ENCODE data around the gene CRYZL1. TPM values are rescaled to one million over a fixed set of nuclear protein-coding genes. Genes with fewer than 3 reads are reported as not detected.

Gene CRYZL1
- total RNA-seq, 1 experiment from 2014 or later: 43.0 TPM

GRCh38 chr21:33549848-33550771 is 91.4 kb downstream of the CRYZL1 start:
- Histone ChIP-seq H3K9me2 (ENCODE audit: insufficient read depth) (no peaks in the 10 kb centered on the region), H3K27ac (ENCODE audit: low read depth, low read length) (no peak overlapping the region), H3K27me3 (ENCODE audit: insufficient read depth, low read length) (no peaks in the 10 kb centered on the region), H2AFZ (ENCODE audit: low read depth, low read length, poor library complexity, severe bottlenecking) (no peak overlapping the region), H4K20me1 (ENCODE audit: insufficient read depth) (peaks cover 48% of the 10 kb centered on the region), H3K9ac (ENCODE audit: low read length) (no peak overlapping the region), H3K4me1 (ENCODE audit: control insufficient read depth in 1 of 2, insufficient read depth in 2 of 2, low read length in 2 of 2) (no peaks in the 10 kb centered on the region; a peak in 1 of 4 replicates), H3K79me2 (ENCODE audit: insufficient read depth, low read length) (peaks cover 100% of the 10 kb centered on the region), H3K9me3 (ENCODE audit: control insufficient read depth in 1 of 2, insufficient read depth in 1 of 2, low read depth in 1 of 2, low read length in 2 of 2) (no peaks in the 10 kb centered on the region), H3K4me3 (replicated peaks in 1 of 2; ENCODE audit: low read depth in 1 of 2, low read length in 2 of 2) (no peak overlapping the region), H3K36me3 (ENCODE audit: control insufficient read depth in 1 of 2, insufficient read depth in 2 of 2, low read length in 2 of 2) (peaks cover 65 to 82% of the 10 kb centered on the region in 2 experiments), H3K4me2 (ENCODE audit: low read length) (no peak overlapping the region)
- BruUV-seq (replicated peaks): TSS peak; percentile 6
- ChIA-PET CTCF (no interaction called here), RAD21 (ENCODE audit: low non-redundant PET in 1 of 2, low total read pairs in 2 of 2, uncharacterized antibody in 2 of 2, unreplicated experiment in 2 of 2) (no interaction called here), POLR2A (no interaction called here)
- intact Hi-C loops (cut with micrococcal nuclease): no loop called here
- ATAC-seq (no peak), DNase-seq (ENCODE audit: low read depth, low spot score) (no peak)
- TF ChIP-seq EZH2phosphoT487 (IDR thresholded peaks at IDR 0.05; ENCODE audit: borderline replicate concordance) (no peak), YY1 (IDR thresholded peaks at IDR 0.05; ENCODE audit: extremely low read depth, insufficient replicate concordance, low read depth, low read length) (no peak), MAX (IDR thresholded peaks at IDR 0.05) (no peak), REST (IDR thresholded peaks at IDR 0.05; ENCODE audit: low read depth) (no peak), ELF1 (IDR thresholded peaks at IDR 0.05; ENCODE audit: borderline replicate concordance, low read depth) (no peak), SRF (IDR thresholded peaks at IDR 0.05; ENCODE audit: low read depth) (no peak), SIN3A (IDR thresholded peaks at IDR 0.05; ENCODE audit: low read depth) (no peak), SP1 (IDR thresholded peaks at IDR 0.05; ENCODE audit: low read depth) (no peak), RAD21 (IDR thresholded peaks at IDR 0.05; ENCODE audit: low read depth) (no peak), CEBPB (IDR thresholded peaks at IDR 0.05; ENCODE audit: low read depth) (no peak), FOSL1 (IDR thresholded peaks at IDR 0.05; ENCODE audit: low read depth) (no peak), ATF3 (IDR thresholded peaks at IDR 0.05) (no peak)

All from HCT116 (cell line).